ENCODE measurements around the gene MSLN. TPM values are rescaled to one million over a fixed set of nuclear protein-coding genes. Genes with fewer than 3 reads are reported as not detected.
A peak's percentile ranks its signal among the peaks of the same experiment; 100 is the strongest.

MSLN gene
- total RNA-seq, 1 experiment from 2014 or later = 0.73 TPM

DNA sequence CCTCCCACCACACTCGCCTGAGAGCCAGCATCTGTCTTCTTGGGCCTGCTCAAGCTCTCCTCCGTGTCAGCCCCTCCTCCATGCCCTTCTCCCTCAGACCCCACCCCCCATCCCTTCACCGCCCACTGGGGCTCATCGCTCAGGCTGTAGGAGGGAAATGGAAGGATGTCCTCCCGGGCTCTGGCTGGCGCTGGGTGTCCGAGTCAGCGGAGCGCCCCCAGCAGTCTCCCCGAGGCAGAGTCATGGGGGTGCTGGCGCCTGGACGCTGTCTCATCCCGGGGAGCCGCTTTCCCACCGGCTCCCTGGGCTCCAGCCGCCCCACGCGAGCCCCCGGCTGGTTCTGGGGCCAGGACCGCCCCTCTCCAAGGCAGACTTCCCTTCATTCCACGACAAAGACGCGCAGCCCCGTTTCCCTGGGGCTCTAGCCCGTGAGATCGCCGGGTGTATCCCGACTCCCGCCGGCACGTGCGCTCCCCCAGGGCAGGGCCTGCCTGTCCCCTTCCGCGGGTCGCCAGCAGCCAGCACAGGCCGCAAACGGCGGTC, 40.0 kb upstream of the MSLN start:
- H3K4me1 ChIP-seq (ENCODE audit: insufficient read depth, low read length) = peaks cover 26% of the 10 kb centered on the region
- H4K20me1 ChIP-seq (ENCODE audit: low read length) = peaks cover 8% of the 10 kb centered on the region; the same call in 1 of the 2 replicates
- intact Hi-C loops (cut with micrococcal nuclease) = loop anchor here (1.0 kb wide), 1 partner anchor 8 kb away; no protein-coding TSS in a partner anchor
- H3K36me3 ChIP-seq (ENCODE audit: low read depth, low read length) = no peaks in the 10 kb centered on the region
- H3K9ac ChIP-seq (ENCODE audit: low read length) = peak overlapping the region; percentile 69
- no peak for TF ChIP-seq EZH2 (IDR thresholded peaks at IDR 0.05; ENCODE audit: low read length, unreplicated experiment)
- TF ChIP-seq CTCF (conservative IDR thresholded peaks at IDR 0.05; ENCODE audit: low read depth, low read length) = no peak
- TF ChIP-seq EZH2phosphoT487 (IDR thresholded peaks at IDR 0.05; ENCODE audit: borderline replicate concordance, low read length) = no peak
- CTCF ChIA-PET = interaction anchor here (0.5 kb wide), 1 partner anchor 337 kb away, joined by 3 read pairs; no protein-coding TSS in a partner anchor
- peak overlapping the region; percentile 67; the same call in 1 of the 2 replicates for H2AFZ ChIP-seq (ENCODE audit: low read length)
- DNase-seq (peak; percentile 50), ATAC-seq (peak; percentile 46)
- no peaks in the 10 kb centered on the region for H3K27me3 ChIP-seq (ENCODE audit: low read length)
- peaks cover 16% of the 10 kb centered on the region for H3K79me2 ChIP-seq (ENCODE audit: low read length)
- H3K9me3 ChIP-seq (ENCODE audit: low read length) = no peaks in the 10 kb centered on the region
- H3K27ac ChIP-seq (ENCODE audit: low read length) = peak overlapping the region; percentile 43
- POLR2A ChIA-PET (ENCODE audit: unreplicated experiment) = interaction anchor here (0.7 to 1.4 kb wide), 2 partner anchors 8 to 68 kb away, joined by 3 to 5 read pairs; partner anchors contain the start of gene CHTF18
- H3K4me2 ChIP-seq (ENCODE audit: low read length) = peak overlapping the region; percentile 93
- H3F3A ChIP-seq (ENCODE audit: low read length, unreplicated experiment) = no peaks in the 10 kb centered on the region
- H3K4me3 ChIP-seq (ENCODE audit: low read length) = peak overlapping the region; percentile 82
- no TSS peak for BruUV-seq (replicated peaks)
- no peaks in the 10 kb centered on the region for H3K9me2 ChIP-seq (replicated peaks; ENCODE audit: low read length)

- H3K4me3 ChIP-seq (ENCODE audit: low read length) = peak within 1 kb of the TSS; percentile 82
- H3K36me3 ChIP-seq (ENCODE audit: low read depth, low read length) = no peaks in the 10 kb centered on the region
- H3K27me3 ChIP-seq (ENCODE audit: low read length) = no peaks in the 10 kb centered on the region
- H4K20me1 ChIP-seq (ENCODE audit: low read length) = peaks cover 8% of the 10 kb centered on the region; the same call in 1 of the 2 replicates
- no peaks in the 10 kb centered on the region for H3K9me2 ChIP-seq (replicated peaks; ENCODE audit: low read length)
- peak; percentile 64 for ATAC-seq
- intact Hi-C loops (cut with micrococcal nuclease) = loop anchor here (1.0 kb wide), 1 partner anchor 9 kb away; no protein-coding TSS in a partner anchor
- peak within 1 kb of the TSS; percentile 93 for H3K4me2 ChIP-seq (ENCODE audit: low read length)
- no TSS peak for BruUV-seq (replicated peaks)
- peak within 1 kb of the TSS; percentile 43 for H3K27ac ChIP-seq (ENCODE audit: low read length)
- POLR2A ChIA-PET (ENCODE audit: unreplicated experiment) = interaction anchor here (0.8 to 1.4 kb wide), 2 partner anchors 9 to 10 kb away, joined by 3 to 5 read pairs; no protein-coding TSS in a partner anchor
- H3K9me3 ChIP-seq (ENCODE audit: low read length) = no peaks in the 10 kb centered on the region
- peak within 1 kb of the TSS; percentile 67; the same call in 1 of the 2 replicates for H2AFZ ChIP-seq (ENCODE audit: low read length)
- CTCF ChIA-PET = interaction anchor here (0.6 kb wide), 1 partner anchor 16 kb away, joined by 3 read pairs; no protein-coding TSS in a partner anchor
- peak within 1 kb of the TSS; percentile 69 for H3K9ac ChIP-seq (ENCODE audit: low read length)
- H3K4me1 ChIP-seq (ENCODE audit: insufficient read depth, low read length) = peaks cover 25% of the 10 kb centered on the region
- H3K79me2 ChIP-seq (ENCODE audit: low read length) = peaks cover 10% of the 10 kb centered on the region
- peak; percentile 79 for DNase-seq
- TF ChIP-seq EZH2phosphoT487 (IDR thresholded peaks at IDR 0.05; ENCODE audit: borderline replicate concordance, low read length) = peak; percentile 83
- TF ChIP-seq EZH2 (IDR thresholded peaks at IDR 0.05; ENCODE audit: low read length, unreplicated experiment) = no peak
- peaks cover under 1% of the 10 kb centered on the region for H3F3A ChIP-seq (ENCODE audit: low read length, unreplicated experiment)
Observed at GRCh38 chr16:720990-721764, 39.4 kb upstream of the MSLN start, which contains the start of gene ANTKMT. TSS of gene ANTKMT (plus strand) at chr16:721146. CDS start at chr16:721275, 129 bp downstream.

All from PC-3 (cell line).